ENCODE measurements around the gene DPH5. TPM values are rescaled to one million over a fixed set of nuclear protein-coding genes. Genes with fewer than 3 reads are reported as not detected.
"Not testable (repeated sequence)": the region's sequence is repeated elsewhere in the genome, so short reads cannot be mapped to it uniquely, and the experiment has no call there.

The DPH5 gene
- total RNA-seq, result 10 to 100 TPM in 1 of 2 donors, 1 to 10 TPM in 1; 2.6 to 29.6 TPM

DNA sequence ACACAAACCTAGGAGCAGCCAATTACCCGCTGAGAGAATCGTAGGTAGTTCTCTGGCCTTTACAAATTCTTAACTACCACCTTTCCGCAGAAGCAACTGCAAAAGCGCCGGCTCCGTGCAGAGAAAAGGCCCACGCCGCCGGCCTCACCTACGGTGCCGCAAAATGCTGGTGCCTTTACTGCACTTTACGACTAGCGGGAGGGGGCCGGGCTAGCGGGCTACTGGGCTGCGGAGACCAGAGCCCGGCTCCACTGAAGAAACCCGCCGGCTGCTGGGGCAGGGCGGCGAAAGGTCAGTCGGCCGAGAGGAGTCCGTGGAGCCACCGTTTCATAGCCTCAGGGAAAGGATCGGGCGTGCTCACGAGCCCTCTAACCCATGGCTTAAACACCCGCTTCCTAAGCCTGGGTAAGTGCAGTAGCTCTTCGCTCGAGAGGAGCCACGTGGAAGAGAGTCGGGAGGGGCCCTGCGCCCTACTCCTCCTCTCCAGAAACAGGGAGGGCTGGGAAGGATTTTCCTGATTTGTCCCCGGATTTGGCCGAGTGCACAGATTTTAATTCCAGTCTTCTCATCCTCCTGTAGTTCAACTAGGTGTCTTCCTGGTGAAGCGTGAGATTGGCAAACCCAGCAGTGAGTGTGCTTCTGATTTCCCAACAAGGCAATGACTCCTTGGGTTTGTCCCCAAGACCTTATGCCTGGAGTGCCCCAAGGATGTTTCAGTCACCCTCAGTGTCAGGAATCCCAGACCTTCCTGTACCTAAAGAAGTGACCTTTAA is at the start of gene DPH5:
TSS of gene DPH5 (minus strand) at position 128 of the 773 bp plus-strand sequence. CDS start 341 bp downstream, outside the sequence.
- DNase-seq (peak; percentile 88 to 95 (median 91)), ATAC-seq (peak; percentile 99)
- Histone ChIP-seq H3K9me3 (no peaks in the 10 kb centered on the region), H3K4me1 (peaks cover 16% of the 10 kb centered on the region), H3K4me3 (peak within 1 kb of the TSS; percentile 11 to 39), H3K36me3 (replicated peaks in 1 of 2; ENCODE audit: insufficient read depth in 1 of 2, low read depth in 2 of 2) (no peaks in the 10 kb centered on the region), H3K27ac (peak within 1 kb of the TSS; percentile 67 to 79 (median 76)), H3K27me3 (no peaks in the 10 kb centered on the region)
- peak; percentile 59 to 88 (median 84) for TF ChIP-seq POLR2A (IDR thresholded peaks at IDR 0.05)
- TF ChIP-seq CTCF (IDR thresholded peaks at IDR 0.05), result peak in 1 of 7 experiments; percentile 4
- WGBS, 2 donors, result 0 to 1% methylated on average over 11 to 37 of the region's 37 CpGs
- intact Hi-C loops (cut with DNase I), result no loop called here

- Histone ChIP-seq H3K27me3 (no peaks in the 10 kb centered on the region), H3K9me3 (no peaks in the 10 kb centered on the region), H3K4me1 (no peaks in the 10 kb centered on the region), H3K4me3 (no peak overlapping the region), H3K27ac (no peak overlapping the region), H3K36me3 (replicated peaks in 1 of 2; ENCODE audit: insufficient read depth in 1 of 2, low read depth in 2 of 2) (no peaks in the 10 kb centered on the region)
- intact Hi-C loops (cut with DNase I), result no loop called here
- DNase-seq (no peak), ATAC-seq (no peak)
- WGBS, 2 donors, result 89 to 93% methylated on average over 2 of the region's 2 CpGs
- no peak for TF ChIP-seq CTCF (IDR thresholded peaks at IDR 0.05)
- no peak for TF ChIP-seq POLR2A (IDR thresholded peaks at IDR 0.05)
Observed at GRCh38 chr1:101073836-101074235, 48.3 kb upstream of the DPH5 start.

DNA sequence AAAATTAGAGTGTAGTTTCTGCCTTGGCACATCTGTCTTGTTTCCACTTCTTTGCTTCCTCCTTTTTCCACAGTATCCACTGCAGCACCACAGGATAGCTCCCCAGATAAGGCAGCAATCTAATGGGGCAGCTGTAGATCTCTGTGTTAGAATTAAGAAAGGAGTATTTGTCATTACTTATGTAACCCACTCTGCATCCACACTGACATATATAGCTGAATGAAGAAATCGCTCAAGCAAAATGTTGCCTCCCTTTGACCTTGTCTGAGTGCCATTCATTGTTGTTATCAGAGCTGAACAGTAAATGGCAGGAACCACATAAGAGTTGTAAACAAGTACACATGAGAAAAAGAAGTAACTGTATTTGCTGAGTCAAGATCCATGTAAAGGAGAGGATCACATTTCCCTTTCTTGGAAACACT is 45.9 kb upstream of the DPH5 start:
- TF ChIP-seq CTCF (IDR thresholded peaks at IDR 0.05) (no peak), POLR2A (IDR thresholded peaks at IDR 0.05) (no peak)
- no peak overlapping the region for H3K27ac ChIP-seq
- H3K4me1 ChIP-seq, result no peaks in the 10 kb centered on the region
- no peaks in the 10 kb centered on the region for H3K36me3 ChIP-seq (replicated peaks in 1 of 2; ENCODE audit: insufficient read depth in 1 of 2, low read depth in 2 of 2)
- intact Hi-C loops (cut with DNase I), result no loop called here
- no peak for DNase-seq
- H3K27me3 ChIP-seq, result no peaks in the 10 kb centered on the region
- ATAC-seq, result no peak
- no peak overlapping the region for H3K4me3 ChIP-seq
- WGBS, 2 donors, result 18 to 20% methylated on average over 1 of the region's 1 CpG
- no peaks in the 10 kb centered on the region for H3K9me3 ChIP-seq

DNA sequence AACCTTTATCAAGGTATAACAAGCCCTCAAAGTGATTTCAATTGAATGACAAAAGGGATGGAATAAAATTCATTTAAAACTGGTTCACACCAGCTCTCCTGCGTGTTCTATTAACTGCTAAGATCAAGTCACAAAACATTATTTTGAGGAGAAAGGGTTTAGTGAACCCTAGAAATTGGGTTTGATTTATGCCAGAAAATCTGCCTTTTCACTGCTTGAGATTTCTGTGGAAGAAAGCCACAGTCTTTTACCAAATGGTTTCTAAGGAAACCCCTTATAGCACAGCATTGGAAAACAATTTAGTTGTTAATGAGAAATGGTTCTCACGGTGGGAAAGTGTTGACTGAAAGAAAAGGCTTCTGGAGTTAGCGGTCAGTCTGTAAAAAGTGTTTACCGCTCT is 43.6 kb upstream of the DPH5 start:
- 76 to 87% methylated on average over 4 of the region's 4 CpGs for WGBS, 2 donors
- ATAC-seq, result no peak
- Histone ChIP-seq H3K9me3 (no peaks in the 10 kb centered on the region), H3K36me3 (replicated peaks in 1 of 2; ENCODE audit: insufficient read depth in 1 of 2, low read depth in 2 of 2) (no peaks in the 10 kb centered on the region), H3K4me1 (no peaks in the 10 kb centered on the region), H3K4me3 (no peak overlapping the region), H3K27ac (no peak overlapping the region), H3K27me3 (no peaks in the 10 kb centered on the region)
- TF ChIP-seq POLR2A (IDR thresholded peaks at IDR 0.05) (no peak), CTCF (IDR thresholded peaks at IDR 0.05) (no peak)
- DNase-seq, result no peak
- intact Hi-C loops (cut with DNase I), result no loop called here

DNA sequence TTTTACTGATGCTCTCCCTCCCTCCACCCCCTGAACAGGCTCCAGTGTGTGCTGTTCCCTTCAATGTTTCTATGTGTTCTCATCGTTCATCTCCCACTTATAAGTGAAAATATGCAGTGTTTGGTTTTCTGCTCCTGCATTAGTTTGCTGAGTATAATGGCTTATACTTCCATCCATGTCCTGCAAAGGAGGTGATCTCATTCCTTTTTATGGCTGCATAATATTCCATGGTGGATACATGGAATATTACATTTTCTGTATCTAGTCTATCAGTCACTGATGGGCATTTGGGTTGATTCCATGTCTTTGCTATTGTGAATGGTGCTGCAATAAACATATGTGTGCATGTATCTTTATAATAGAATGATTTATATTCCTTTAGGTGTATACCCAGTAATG is 41.4 kb upstream of the DPH5 start:
- intact Hi-C loops (cut with DNase I); H3K4me1 ChIP-seq; ATAC-seq; H3K4me3 ChIP-seq; H3K9me3 ChIP-seq; H3K27ac ChIP-seq; DNase-seq; H3K27me3 ChIP-seq; H3K36me3 ChIP-seq (replicated peaks in 1 of 2; ENCODE audit: insufficient read depth in 1 of 2, low read depth in 2 of 2): not testable (repeated sequence)
- 88 to 100% methylated on average over 1 of the region's 1 CpG for WGBS, 2 donors
